Activated T-helper 2 cell treated with anti-CD3 and anti-CD28 coated beads, Interferon-gamma antibody, Interleukin-2, Interleukin-4, amounts not matched to agents 10 μg/mL and 5 μg/mL and 100 μg/mL, durations not matched to agents 14 hours and 24 hours and 36 hours (primary cell): ENCODE results near the gene IGFALS. TPM values are rescaled to one million over a fixed set of nuclear protein-coding genes. Genes with fewer than 3 reads are reported as not detected.

Source experiments
- DNase-seq: peaks from one replicate; pipeline ENCODE4 v3.0.0; 2021; ENCODE audit warnings: low spot score
- H3K27ac Mint-ChIP-seq: one replicate; pipeline ENCODE4 v1.8.0; 2021; ENCODE audit warnings: mixed read lengths
- H3K27me3 Mint-ChIP-seq: one replicate; pipeline ENCODE4 v1.8.0; 2021; ENCODE audit warnings: low read depth, mixed read lengths
- H3K36me3 Mint-ChIP-seq: one replicate; pipeline ENCODE4 v1.8.0; 2021; ENCODE audit warnings: low read depth, mixed read lengths
- H3K4me1 Mint-ChIP-seq: one replicate; pipeline ENCODE4 v1.8.0; 2021; ENCODE audit warnings: low read depth, mixed read lengths
- H3K4me3 Mint-ChIP-seq: one replicate; pipeline ENCODE4 v1.8.0; 2021; ENCODE audit warnings: low read depth, mild to moderate bottlenecking, moderate library complexity, mixed read lengths
- H3K9me3 Mint-ChIP-seq: one replicate; pipeline ENCODE4 v1.8.0; 2021; ENCODE audit warnings: mixed read lengths
- intact Hi-C: fragments of 100-400 bp; cut with micrococcal nuclease; formaldehyde crosslinking; loops from one replicate; pipeline ENCODE4 v1.15.1; 2023
- total RNA-seq: library from RNA; stranded (reverse); gene quantifications from 2 replicates; pipeline ENCODE4 v1.2.3, GENCODE V29; 2022

Gene IGFALS
- total RNA-seq, 1 donor from 2014 or later = not detected

- Mint-ChIP-seq H3K36me3 (peaks cover 5% of the 10 kb centered on the region), H3K27ac (no peak overlapping the region), H3K4me3 (no peak overlapping the region), H3K9me3 (no peaks in the 10 kb centered on the region), H3K4me1 (no peaks in the 10 kb centered on the region), H3K27me3 (no peaks in the 10 kb centered on the region)
- intact Hi-C loops = no loop called here
- no peak for DNase-seq
Measured at GRCh38 chr16:1790611-1791255, 2.8 kb downstream of the IGFALS start.

GRCh38 chr16:1790261-1790610 lies 3.3 kb downstream of the IGFALS start:
- H3K4me3 Mint-ChIP-seq = no peak overlapping the region
- peaks cover 10% of the 10 kb centered on the region for H3K36me3 Mint-ChIP-seq
- no peaks in the 10 kb centered on the region for H3K9me3 Mint-ChIP-seq
- no peak for DNase-seq
- H3K27ac Mint-ChIP-seq = no peak overlapping the region
- intact Hi-C loops = no loop called here
- no peaks in the 10 kb centered on the region for H3K27me3 Mint-ChIP-seq
- no peaks in the 10 kb centered on the region for H3K4me1 Mint-ChIP-seq

GRCh38 chr16:1789643-1790045 lies 3.9 kb downstream of the IGFALS start:
- peaks cover 12% of the 10 kb centered on the region for H3K36me3 Mint-ChIP-seq
- H3K9me3 Mint-ChIP-seq = no peaks in the 10 kb centered on the region
- no peak overlapping the region for H3K4me3 Mint-ChIP-seq
- DNase-seq = no peak
- intact Hi-C loops = no loop called here
- no peak overlapping the region for H3K27ac Mint-ChIP-seq
- no peaks in the 10 kb centered on the region for H3K27me3 Mint-ChIP-seq
- H3K4me1 Mint-ChIP-seq = no peaks in the 10 kb centered on the region

GRCh38 chr16:1788708-1789100 lies 4.8 kb downstream of the IGFALS start:
- Mint-ChIP-seq H3K4me1 (no peaks in the 10 kb centered on the region), H3K4me3 (no peak overlapping the region), H3K27ac (no peak overlapping the region), H3K9me3 (no peaks in the 10 kb centered on the region), H3K36me3 (peaks cover 12% of the 10 kb centered on the region), H3K27me3 (no peaks in the 10 kb centered on the region)
- intact Hi-C loops = no loop called here
- DNase-seq = no peak

- Mint-ChIP-seq H3K27ac (no peak overlapping the region), H3K27me3 (no peaks in the 10 kb centered on the region), H3K9me3 (no peaks in the 10 kb centered on the region), H3K4me3 (no peak overlapping the region), H3K4me1 (peaks cover 2% of the 10 kb centered on the region), H3K36me3 (peaks cover 15% of the 10 kb centered on the region)
- intact Hi-C loops = no loop called here
- no peak for DNase-seq
Measured at GRCh38 chr16:1788095-1788707, 5.3 kb downstream of the IGFALS start.

GRCh38 chr16:1787322-1788094 lies 6.0 kb downstream of the IGFALS start:
- Mint-ChIP-seq H3K27ac (no peak overlapping the region), H3K27me3 (no peaks in the 10 kb centered on the region), H3K9me3 (no peaks in the 10 kb centered on the region), H3K4me3 (no peak overlapping the region), H3K36me3 (peaks cover 16% of the 10 kb centered on the region), H3K4me1 (peaks cover 2% of the 10 kb centered on the region)
- intact Hi-C loops = no loop called here
- no peak for DNase-seq

- intact Hi-C loops = no loop called here
- no peak for DNase-seq
- Mint-ChIP-seq H3K27me3 (no peaks in the 10 kb centered on the region), H3K4me3 (no peak overlapping the region), H3K4me1 (peaks cover 2% of the 10 kb centered on the region), H3K9me3 (no peaks in the 10 kb centered on the region), H3K27ac (no peak overlapping the region), H3K36me3 (peaks cover 16% of the 10 kb centered on the region)
Measured at GRCh38 chr16:1787056-1787321, 6.5 kb downstream of the IGFALS start.

- no peak for DNase-seq
- intact Hi-C loops = no loop called here
Measured at GRCh38 chr16:1786242-1787055, 7.1 kb downstream of the IGFALS start.

GRCh38 chr16:1785846-1786170 lies 7.7 kb downstream of the IGFALS start:
- H3K9me3 Mint-ChIP-seq = no peaks in the 10 kb centered on the region
- intact Hi-C loops = no loop called here
- no peak for DNase-seq
- H3K4me3 Mint-ChIP-seq = no peak overlapping the region
- peaks cover 16% of the 10 kb centered on the region for H3K36me3 Mint-ChIP-seq
- no peaks in the 10 kb centered on the region for H3K27me3 Mint-ChIP-seq
- H3K27ac Mint-ChIP-seq = no peak overlapping the region
- peaks cover 11% of the 10 kb centered on the region for H3K4me1 Mint-ChIP-seq

More at GRCh38 chr16:1786242-1787055, 7.1 kb downstream of the IGFALS start:
- Mint-ChIP-seq H3K27ac (no peak overlapping the region), H3K9me3 (no peaks in the 10 kb centered on the region), H3K27me3 (no peaks in the 10 kb centered on the region), H3K36me3 (peaks cover 16% of the 10 kb centered on the region), H3K4me1 (peaks cover 7% of the 10 kb centered on the region), H3K4me3 (no peak overlapping the region)

GRCh38 chr16:1784977-1785845 lies 8.3 kb downstream of the IGFALS start:
- no peak for DNase-seq
- Mint-ChIP-seq H3K4me3 (peak overlapping the region; percentile 61), H3K27me3 (no peaks in the 10 kb centered on the region), H3K9me3 (no peaks in the 10 kb centered on the region), H3K4me1 (peaks cover 11% of the 10 kb centered on the region), H3K27ac (no peak overlapping the region), H3K36me3 (peaks cover 16% of the 10 kb centered on the region)
- intact Hi-C loops = loop anchor here (5.0 kb wide), 1 partner anchor 78 kb away; the partner anchor contains the start of gene MAPK8IP3

- Mint-ChIP-seq H3K27me3 (no peaks in the 10 kb centered on the region), H3K36me3 (peaks cover 11% of the 10 kb centered on the region), H3K4me3 (peak within 1 kb of the TSS; percentile 90), H3K27ac (peak within 1 kb of the TSS; percentile 83), H3K4me1 (peaks cover 11% of the 10 kb centered on the region), H3K9me3 (no peaks in the 10 kb centered on the region)
- peak; percentile 99 for DNase-seq
- intact Hi-C loops = loop anchor here (1.0 to 5.0 kb wide), 6 partner anchors 9 to 362 kb away; partner anchors contain the start of genes FAHD1, HAGH, MAPK8IP3 and MRPS34
Measured at GRCh38 chr16:1782408-1783264, 10.9 kb downstream of the IGFALS start, which contains the start of the genes NUBP2 and SPSB3. Gene NUBP2 (plus strand): TSS chr16:1782960. CDS start chr16:1783021, 61 bp downstream. Gene SPSB3 (minus strand): TSS chr16:1782571. CDS start chr16:1781483, 1,088 bp downstream.
